DOHH2 (cell line): ENCODE data around the gene ANKRD22.

ENCODE experiments used
- H3F3A ChIP-seq: fragments of 200-600 bp; sonication (generic), shearing (Covaris generic); 2 replicates; pipeline ENCODE4 v1.6.0; 2016; ENCODE audit warnings: antibody characterized with exemption, mild to moderate bottlenecking; ENCODE audit not compliant: control insufficient read depth, insufficient read depth
- H3K27ac ChIP-seq: fragments of 200-600 bp; sonication (generic); 2 replicates; pipeline ENCODE4 v1.5.1; 2014; ENCODE audit warnings: low read depth, mild to moderate bottlenecking, low read length, moderate library complexity
- H3K27me3 ChIP-seq: fragments of 200-600 bp; sonication (generic); 2 replicates; pipeline ENCODE4 v1.6.1; 2014; ENCODE audit warnings: mild to moderate bottlenecking, low read length, mixed read lengths; ENCODE audit not compliant: control insufficient read depth
- H3K36me3 ChIP-seq: fragments of 200-600 bp; sonication (generic); 2 replicates; pipeline ENCODE4 v1.6.1; 2014; ENCODE audit warnings: mild to moderate bottlenecking, low read length, moderate library complexity, mixed read lengths; ENCODE audit not compliant: control insufficient read depth
- H3K4me1 ChIP-seq: fragments of 200-600 bp; sonication (generic); 2 replicates; pipeline ENCODE4 v1.6.1; 2014; ENCODE audit warnings: mild to moderate bottlenecking, low read length, mixed read lengths; ENCODE audit not compliant: control insufficient read depth
- H3K4me2 ChIP-seq: fragments of 200-600 bp; sonication (generic); 2 replicates; pipeline ENCODE4 v1.6.0; 2014; ENCODE audit warnings: mild to moderate bottlenecking, low read length, moderate library complexity
- H3K4me3 ChIP-seq: fragments of 200-600 bp; sonication (generic); 2 replicates; pipeline ENCODE4 v1.5.1; 2014; ENCODE audit warnings: mild to moderate bottlenecking, low read length, mixed read lengths
- H3K79me2 ChIP-seq: fragments of 200-600 bp; sonication (generic); 2 replicates; pipeline ENCODE4 v1.6.1; 2014; ENCODE audit warnings: mild to moderate bottlenecking, low read length, mixed read lengths; ENCODE audit not compliant: control insufficient read depth
- H3K9me2 ChIP-seq: fragments of 200-600 bp; sonication (generic); replicated peaks from 2 replicates; pipeline ENCODE4 v1.6.1; 2014; ENCODE audit warnings: mild to moderate bottlenecking, low read length, mixed read lengths; ENCODE audit not compliant: control insufficient read depth
- H3K9me3 ChIP-seq: fragments of 200-600 bp; sonication (generic); 2 replicates; pipeline ENCODE4 v1.6.1; 2014; ENCODE audit warnings: antibody characterized with exemption, low read length, mixed read lengths; ENCODE audit not compliant: control insufficient read depth, insufficient read depth
- H4K20me1 ChIP-seq: fragments of 200-600 bp; sonication (generic); 2 replicates; pipeline ENCODE4 v1.6.0; 2014; ENCODE audit warnings: low read depth, mild to moderate bottlenecking, antibody characterized with exemption, low read length, moderate library complexity; ENCODE audit not compliant: control insufficient read depth, insufficient read depth
- CTCF ChIP-seq: fragments of 200-600 bp; sonication (generic); IDR thresholded peaks from one replicate; pipeline ENCODE4 v1.5.1; 2014; ENCODE audit warnings: antibody characterized with exemption, mild to moderate bottlenecking, low read depth, low read length; ENCODE audit not compliant: poor library complexity, severe bottlenecking
- EZH2phosphoT487 ChIP-seq: fragments of 200-600 bp; sonication (generic); IDR thresholded peaks from 2 replicates; pipeline ENCODE4 v1.6.1; 2017; ENCODE audit warnings: borderline replicate concordance, mild to moderate bottlenecking, antibody characterized with exemption, low read length, moderate library complexity, mixed read lengths

ANKRD22 gene

GRCh38 chr10:88865281-88865876, 13.7 kb upstream of the ANKRD22 start:
- no peaks in the 10 kb centered on the region for H3F3A ChIP-seq
- H3K9me2 ChIP-seq, result no peaks in the 10 kb centered on the region
- H4K20me1 ChIP-seq, result no peaks in the 10 kb centered on the region
- no peak overlapping the region for H3K4me3 ChIP-seq
- peaks cover 7% of the 10 kb centered on the region for H3K27me3 ChIP-seq
- H3K9me3 ChIP-seq, result no peaks in the 10 kb centered on the region
- no peaks in the 10 kb centered on the region for H3K36me3 ChIP-seq
- H3K4me2 ChIP-seq, result no peak overlapping the region
- H3K27ac ChIP-seq, result no peak overlapping the region
- 0 out of 2 replicates have a peak, but pooled peaks cover 3% of the 10 kb centered on the region for H3K4me1 ChIP-seq
- TF ChIP-seq CTCF (no peak), EZH2phosphoT487 (no peak)
- no peaks in the 10 kb centered on the region for H3K79me2 ChIP-seq

- no peaks in the 10 kb centered on the region for H4K20me1 ChIP-seq
- no peaks in the 10 kb centered on the region for H3K79me2 ChIP-seq
- no peak for TF ChIP-seq CTCF
- no peak for TF ChIP-seq EZH2phosphoT487
- H3F3A ChIP-seq, result no peaks in the 10 kb centered on the region
- H3K4me3 ChIP-seq, result no peak overlapping the region
- no peaks in the 10 kb centered on the region for H3K36me3 ChIP-seq
- H3K9me3 ChIP-seq, result no peaks in the 10 kb centered on the region
- no peak overlapping the region for H3K4me2 ChIP-seq
- H3K4me1 ChIP-seq, result no peaks in the 10 kb centered on the region
- no peaks in the 10 kb centered on the region; the same call in 1 of the 2 replicates for H3K9me2 ChIP-seq
- no peak overlapping the region for H3K27ac ChIP-seq
- peaks cover 7% of the 10 kb centered on the region for H3K27me3 ChIP-seq
Observed at GRCh38 chr10:88861036-88861435, 9.4 kb upstream of the ANKRD22 start.

- no peak overlapping the region for H3K4me2 ChIP-seq
- H3F3A ChIP-seq, result no peaks in the 10 kb centered on the region
- no peak overlapping the region for H3K4me3 ChIP-seq
- H3K27ac ChIP-seq, result no peak overlapping the region
- no peaks in the 10 kb centered on the region for H3K9me3 ChIP-seq
- no peaks in the 10 kb centered on the region for H3K4me1 ChIP-seq
- H3K79me2 ChIP-seq, result no peaks in the 10 kb centered on the region
- no peak for TF ChIP-seq CTCF
- no peak for TF ChIP-seq EZH2phosphoT487
- H3K9me2 ChIP-seq, result no peaks in the 10 kb centered on the region; the same call in 1 of the 2 replicates
- no peaks in the 10 kb centered on the region for H4K20me1 ChIP-seq
- no peaks in the 10 kb centered on the region for H3K36me3 ChIP-seq
- H3K27me3 ChIP-seq, result no peaks in the 10 kb centered on the region; the same call in 1 of the 2 replicates
Observed at GRCh38 chr10:88858491-88858890, 6.8 kb upstream of the ANKRD22 start.

GRCh38 chr10:88857831-88858230, 6.2 kb upstream of the ANKRD22 start:
- Histone ChIP-seq H3K9me2 (no peaks in the 10 kb centered on the region; the same call in 1 of the 2 replicates), H3K4me3 (no peak overlapping the region), H3K4me2 (no peak overlapping the region), H3K27me3 (no peaks in the 10 kb centered on the region), H3K79me2 (no peaks in the 10 kb centered on the region), H3K9me3 (no peaks in the 10 kb centered on the region), H4K20me1 (no peaks in the 10 kb centered on the region), H3K36me3 (no peaks in the 10 kb centered on the region), H3K27ac (no peak overlapping the region), H3F3A (no peaks in the 10 kb centered on the region), H3K4me1 (no peaks in the 10 kb centered on the region)
- TF ChIP-seq CTCF, result no peak
- no peak for TF ChIP-seq EZH2phosphoT487
